Thyroid gland (tissue), 4 donors: ENCODE data around the gene RARG. TPM values are rescaled to one million over a fixed set of nuclear protein-coding genes. Genes with fewer than 3 reads are reported as not detected.

Source experiments
- DNase-seq, 2 donors: peaks; one replicate each; pipeline ENCODE4 v3.0.0-alpha.2; 2019
- H3K27ac ChIP-seq, 3 donors: fragments of 200-600 bp; sonication (generic); 1 replicate in 2 of 3; 2 replicates in 1 of 3; pipeline ENCODE4 v1.5.1; 2016 to 2019; ENCODE audit warnings: mild to moderate bottlenecking in 1 of 3, moderate library complexity in 1 of 3
- H3K27me3 ChIP-seq: fragments of 200-600 bp; sonication (generic); one replicate; pipeline ENCODE4 v1.5.1; 2019
- H3K36me3 ChIP-seq, 2 donors: fragments of 200-600 bp; sonication (generic); one replicate each; pipeline ENCODE4 v1.5.1; 2016 to 2019
- H3K4me1 ChIP-seq, 2 donors: fragments of 200-600 bp; sonication (generic); one replicate each; pipeline ENCODE4 v1.5.1; 2017 to 2019
- H3K4me3 ChIP-seq, 3 donors: fragments of 200-600 bp; sonication (generic); replicated peaks in 1 of 3; 1 replicate in 2 of 3; 2 replicates in 1 of 3; pipeline ENCODE4 v1.5.1; 2016; ENCODE audit warnings: mild to moderate bottlenecking in 1 of 3
- H3K9me3 ChIP-seq: fragments of 200-600 bp; sonication (generic); one replicate; pipeline ENCODE4 v1.5.1; 2017
- POLR2A ChIP-seq, 2 donors: fragments of 450-650 bp; IDR thresholded peaks; one replicate each; pipeline ENCODE4 v1.6.1; 2017; ENCODE audit warnings: antibody characterized with exemption in 2 of 2, mild to moderate bottlenecking in 2 of 2, moderate library complexity in 1 of 2
- WGBS, 2 donors: methylation state at CpG; one replicate each; pipeline ENCODE4 v1.1.5; 2017; 5-methylcytosine and 5-hydroxymethylcytosine counted together
- intact Hi-C: fragments of 100-400 bp; cut with DNase I; formaldehyde crosslinking; loops from one replicate; pipeline ENCODE4 v1.15.1; 2023
- total RNA-seq, 4 donors: library from RNA; depleted of rRNA; stranded (reverse); fragments of >200 nt; gene quantifications; one replicate each; pipeline ENCODE4 v1.2.3, GENCODE V29; 2016
- TF ChIP-seq, protein P1 (sequence below), 6 experiments: fragments of 200-600 bp in 3 of 6; fragments of 450-650 bp in 3 of 6; sonication (generic) in 3 of 6; IDR thresholded peaks; one replicate each; pipeline ENCODE4 v1.5.1; 2016 to 2019; ENCODE audit warnings: antibody characterized with exemption in 6 of 6, mild to moderate bottlenecking in 2 of 6, inconsistent platforms in 1 of 6, moderate library complexity in 1 of 6

RARG gene
- total RNA-seq, 4 donors from 2014 or later = 13.6 to 27.7 (median 23.8) TPM

DNA sequence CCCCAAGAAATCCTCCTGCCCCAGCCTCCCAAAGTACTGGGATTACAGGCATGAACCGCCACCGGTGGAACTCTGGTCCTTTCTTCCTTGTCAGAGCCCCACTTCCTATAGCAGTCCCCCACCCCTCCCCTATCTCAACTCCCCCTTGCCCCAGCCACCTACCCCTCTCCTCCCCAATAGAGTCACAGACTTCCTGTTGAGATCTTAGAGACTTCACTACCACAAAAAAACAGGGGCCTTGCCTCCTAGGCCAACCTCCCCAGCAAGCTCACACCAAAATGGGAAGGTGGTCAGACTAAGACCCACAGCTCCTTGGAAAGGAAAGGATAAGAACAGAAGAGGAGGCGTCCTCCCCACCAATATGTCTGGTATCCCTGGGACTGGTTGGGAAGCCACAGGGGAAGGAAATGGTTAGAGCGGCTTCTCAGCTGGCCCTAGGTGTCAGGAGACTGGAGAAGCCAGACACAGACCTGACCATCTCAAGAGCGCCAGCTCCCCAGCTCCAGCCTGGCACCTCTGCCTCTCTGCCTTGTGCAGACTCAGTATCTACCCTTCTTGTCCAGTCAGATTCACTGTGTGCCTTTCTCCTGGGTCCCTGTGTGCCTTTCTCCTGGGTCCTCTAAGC, 33.4 kb downstream of the RARG start:
- DNase-seq = no peak
- H3K4me1 ChIP-seq = peaks cover 7 to 13% of the 10 kb centered on the region in 2 donors
- WGBS, 2 donors = 85 to 89% methylated on average over 5 of the region's 5 CpGs
- intact Hi-C loops = loop anchor here (5.0 to 10.0 kb wide), 2 partner anchors 36 to 134 kb away; no protein-coding TSS in a partner anchor
- no peaks in the 10 kb centered on the region for H3K36me3 ChIP-seq
- no peak for TF ChIP-seq POLR2A (IDR thresholded peaks at IDR 0.05)
- TF ChIP-seq, protein P1, sequence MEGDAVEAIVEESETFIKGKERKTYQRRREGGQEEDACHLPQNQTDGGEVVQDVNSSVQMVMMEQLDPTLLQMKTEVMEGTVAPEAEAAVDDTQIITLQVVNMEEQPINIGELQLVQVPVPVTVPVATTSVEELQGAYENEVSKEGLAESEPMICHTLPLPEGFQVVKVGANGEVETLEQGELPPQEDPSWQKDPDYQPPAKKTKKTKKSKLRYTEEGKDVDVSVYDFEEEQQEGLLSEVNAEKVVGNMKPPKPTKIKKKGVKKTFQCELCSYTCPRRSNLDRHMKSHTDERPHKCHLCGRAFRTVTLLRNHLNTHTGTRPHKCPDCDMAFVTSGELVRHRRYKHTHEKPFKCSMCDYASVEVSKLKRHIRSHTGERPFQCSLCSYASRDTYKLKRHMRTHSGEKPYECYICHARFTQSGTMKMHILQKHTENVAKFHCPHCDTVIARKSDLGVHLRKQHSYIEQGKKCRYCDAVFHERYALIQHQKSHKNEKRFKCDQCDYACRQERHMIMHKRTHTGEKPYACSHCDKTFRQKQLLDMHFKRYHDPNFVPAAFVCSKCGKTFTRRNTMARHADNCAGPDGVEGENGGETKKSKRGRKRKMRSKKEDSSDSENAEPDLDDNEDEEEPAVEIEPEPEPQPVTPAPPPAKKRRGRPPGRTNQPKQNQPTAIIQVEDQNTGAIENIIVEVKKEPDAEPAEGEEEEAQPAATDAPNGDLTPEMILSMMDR (IDR thresholded peaks at IDR 0.05) = no peak
- H3K27me3 ChIP-seq = no peaks in the 10 kb centered on the region
- H3K9me3 ChIP-seq = no peaks in the 10 kb centered on the region
- no peak overlapping the region for H3K4me3 ChIP-seq
- H3K27ac ChIP-seq = no peak overlapping the region

DNA sequence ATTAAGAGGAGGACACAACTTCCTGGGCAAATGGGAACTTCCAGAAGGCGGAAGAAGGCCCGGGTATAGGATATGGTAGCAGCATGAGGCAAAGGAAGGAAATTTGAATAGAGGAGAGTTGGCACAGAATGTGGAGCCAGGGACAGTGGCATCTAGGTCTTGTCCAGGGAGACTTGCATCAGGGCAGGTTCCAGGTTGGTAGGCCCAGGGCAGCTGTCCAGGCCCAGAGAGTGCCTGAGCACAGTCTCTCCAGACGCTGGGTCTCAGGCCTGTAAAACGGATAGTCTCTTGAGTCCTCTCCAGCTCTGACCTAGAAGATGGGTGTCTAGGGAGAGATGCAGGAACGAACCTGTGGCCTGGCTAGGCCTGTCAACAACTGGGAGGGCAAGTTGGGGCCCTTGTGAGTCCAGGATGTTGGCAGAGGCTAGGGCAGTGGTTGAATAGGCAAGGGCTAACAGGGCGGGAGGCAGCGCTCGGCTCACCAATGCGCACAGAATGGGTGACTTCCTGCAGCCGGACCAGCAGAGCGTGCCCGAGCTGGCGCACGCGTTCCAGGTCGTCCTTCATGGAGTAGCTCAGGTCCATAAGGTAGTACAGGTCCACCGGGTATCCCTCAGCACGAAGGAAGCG, 34.9 kb downstream of the RARG start:
- TF ChIP-seq, protein P1 (IDR thresholded peaks at IDR 0.05) = no peak
- no peak for TF ChIP-seq POLR2A (IDR thresholded peaks at IDR 0.05)
- WGBS, 2 donors = 64 to 74% methylated on average over 10 to 11 of the region's 19 CpGs

DNA sequence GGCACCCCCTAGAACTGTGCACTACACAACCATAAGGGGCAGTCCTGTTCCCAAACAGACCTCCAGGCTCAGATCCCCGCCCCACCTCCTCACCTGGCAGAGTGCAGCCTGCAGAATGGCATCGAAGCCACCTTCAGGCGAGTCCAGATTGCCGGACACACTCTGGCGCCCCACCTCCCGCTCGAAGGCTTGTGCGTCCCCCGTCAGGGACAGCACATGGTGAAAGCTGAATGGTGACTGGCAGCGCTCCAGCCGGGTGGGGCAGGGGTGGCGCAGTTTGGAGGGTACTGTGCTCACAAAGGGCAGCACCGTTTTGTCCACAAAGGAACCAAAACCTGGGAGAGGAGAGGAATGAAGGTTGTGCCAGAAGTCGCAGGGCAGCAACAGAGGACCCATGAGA, 35.5 kb downstream of the RARG start:
- 68 to 71% methylated on average over 13 to 14 of the region's 14 CpGs for WGBS, 2 donors
- intact Hi-C loops = loop anchor here (5.0 to 10.0 kb wide), 2 partner anchors 34 to 132 kb away; no protein-coding TSS in a partner anchor

More for the DNA sequence above, 34.9 kb downstream of the RARG start:
- Histone ChIP-seq H3K27me3 (no peaks in the 10 kb centered on the region), H3K4me1 (peaks cover 7 to 13% of the 10 kb centered on the region in 2 donors), H3K27ac (peak overlapping the region in 1 of 3 donors; percentile 34), H3K36me3 (no peaks in the 10 kb centered on the region), H3K4me3 (peak overlapping the region in 1 of 3 donors; percentile 9), H3K9me3 (no peaks in the 10 kb centered on the region)
- intact Hi-C loops = loop anchor here (5.0 to 10.0 kb wide), 2 partner anchors 35 to 132 kb away; no protein-coding TSS in a partner anchor
- DNase-seq = peak; percentile 77 to 82

DNA sequence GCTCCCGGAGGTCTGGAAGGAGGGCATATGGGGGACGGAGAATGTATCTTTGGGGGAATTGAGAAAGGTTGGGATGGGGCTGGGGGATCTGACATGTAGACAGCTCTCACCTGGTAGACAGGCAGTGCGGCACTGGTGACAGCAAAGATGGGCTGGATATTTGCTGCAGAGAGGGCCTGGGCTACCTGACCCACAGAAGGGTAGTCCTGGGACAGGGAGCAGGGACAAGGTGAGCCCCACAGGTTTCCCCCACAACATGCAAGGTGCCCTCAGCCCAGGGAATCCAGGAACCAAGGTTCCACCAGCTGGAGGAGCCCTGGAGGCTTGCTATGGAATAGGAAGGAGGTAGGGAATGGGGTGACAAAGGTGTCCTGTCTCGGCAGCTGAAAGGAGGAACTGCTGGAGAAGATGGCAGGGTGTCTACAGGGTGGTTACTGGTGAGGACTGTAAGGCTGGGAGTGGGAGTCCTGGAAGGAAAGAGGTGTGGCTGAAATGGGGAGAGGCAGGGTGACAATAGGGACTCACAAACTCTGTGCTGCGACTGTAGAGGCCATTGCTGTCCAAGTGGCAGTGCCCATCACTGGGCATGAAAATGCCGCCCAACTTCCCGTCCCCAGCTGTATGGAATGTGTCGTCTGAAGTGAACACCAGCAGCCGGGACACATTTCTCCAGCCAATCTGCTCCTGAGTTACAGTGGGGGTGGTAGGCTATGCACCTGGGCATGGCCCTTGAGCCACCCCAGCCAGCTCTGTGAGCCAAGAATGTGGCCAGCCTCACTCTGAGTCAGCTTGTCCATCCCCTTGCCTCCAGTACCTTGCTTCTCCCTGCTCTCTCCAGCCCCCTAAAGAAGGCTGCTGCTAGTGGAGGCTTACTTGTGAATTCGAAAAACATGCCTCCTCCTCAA, 36.2 kb downstream of the RARG start:
- Histone ChIP-seq H3K4me1 (peaks cover 7 to 13% of the 10 kb centered on the region in 2 donors), H3K4me3 (no peak overlapping the region), H3K9me3 (no peaks in the 10 kb centered on the region), H3K27me3 (no peaks in the 10 kb centered on the region), H3K27ac (no peak overlapping the region), H3K36me3 (no peaks in the 10 kb centered on the region)
- TF ChIP-seq POLR2A (IDR thresholded peaks at IDR 0.05) = no peak
- TF ChIP-seq, protein P1 (IDR thresholded peaks at IDR 0.05) = no peak
- intact Hi-C loops = loop anchor here (5.0 to 10.0 kb wide), 2 partner anchors 33 to 131 kb away; no protein-coding TSS in a partner anchor
- DNase-seq = no peak
- WGBS, 2 donors = 87 to 90% methylated on average over 10 of the region's 10 CpGs

More for the DNA sequence above, 35.5 kb downstream of the RARG start:
- DNase-seq = no peak
- Histone ChIP-seq H3K27me3 (no peaks in the 10 kb centered on the region), H3K27ac (no peak overlapping the region), H3K9me3 (no peaks in the 10 kb centered on the region), H3K4me1 (peaks cover 7 to 13% of the 10 kb centered on the region in 2 donors), H3K4me3 (no peak overlapping the region), H3K36me3 (no peaks in the 10 kb centered on the region)
- TF ChIP-seq, protein P1 (IDR thresholded peaks at IDR 0.05) = no peak
- no peak for TF ChIP-seq POLR2A (IDR thresholded peaks at IDR 0.05)
